ENCODE measurements around the gene HRG.

Gene HRG

DNA sequence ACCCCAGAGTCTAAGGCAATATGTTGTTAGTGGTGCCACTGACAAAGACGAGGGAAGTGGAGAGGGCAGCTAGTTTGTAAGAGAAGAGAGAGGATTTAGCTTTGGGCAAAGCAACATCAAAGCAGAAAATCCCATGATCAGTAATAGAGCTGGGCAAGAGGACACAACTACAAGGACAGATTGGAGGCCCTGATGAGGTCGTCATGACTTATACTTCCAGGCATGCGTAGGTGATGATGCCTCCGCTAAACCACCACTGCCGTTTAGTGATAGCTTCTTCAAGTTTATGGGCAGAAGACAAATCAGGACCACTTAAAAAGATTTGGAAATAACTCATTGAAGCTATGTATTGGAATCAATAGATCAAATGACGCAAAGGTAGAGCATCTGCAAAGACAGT, 2.6 kb downstream of the HRG start:
- H3K9me2 ChIP-seq (replicated peaks; ENCODE audit: low read depth, low read length), result no peaks in the 10 kb centered on the region
- no peaks in the 10 kb centered on the region for H3K4me1 ChIP-seq (ENCODE audit: insufficient read depth, low read length, poor library complexity, severe bottlenecking)
- H4K20me1 ChIP-seq (ENCODE audit: insufficient read depth, low read length, poor library complexity, severe bottlenecking), result no peaks in the 10 kb centered on the region
- H3K9ac ChIP-seq (ENCODE audit: low read depth, low read length, poor library complexity, severe bottlenecking), result no peak overlapping the region
- no peaks in the 10 kb centered on the region for H3F3A ChIP-seq (ENCODE audit: low read depth)
- H3K79me2 ChIP-seq (ENCODE audit: insufficient read depth, low read length), result no peaks in the 10 kb centered on the region
- H3K27me3 ChIP-seq (ENCODE audit: insufficient read depth, low read length, poor library complexity, severe bottlenecking), result no peaks in the 10 kb centered on the region
- H3K9me3 ChIP-seq (ENCODE audit: insufficient read depth, low read depth, low read length), result no peaks in the 10 kb centered on the region
- H3K36me3 ChIP-seq (ENCODE audit: insufficient read depth, low read length), result no peaks in the 10 kb centered on the region
- H3K4me2 ChIP-seq (ENCODE audit: low read depth, low read length, poor library complexity, severe bottlenecking), result no peak overlapping the region
- no peak overlapping the region for H2AFZ ChIP-seq (ENCODE audit: low read length)
- TF ChIP-seq, protein P1, sequence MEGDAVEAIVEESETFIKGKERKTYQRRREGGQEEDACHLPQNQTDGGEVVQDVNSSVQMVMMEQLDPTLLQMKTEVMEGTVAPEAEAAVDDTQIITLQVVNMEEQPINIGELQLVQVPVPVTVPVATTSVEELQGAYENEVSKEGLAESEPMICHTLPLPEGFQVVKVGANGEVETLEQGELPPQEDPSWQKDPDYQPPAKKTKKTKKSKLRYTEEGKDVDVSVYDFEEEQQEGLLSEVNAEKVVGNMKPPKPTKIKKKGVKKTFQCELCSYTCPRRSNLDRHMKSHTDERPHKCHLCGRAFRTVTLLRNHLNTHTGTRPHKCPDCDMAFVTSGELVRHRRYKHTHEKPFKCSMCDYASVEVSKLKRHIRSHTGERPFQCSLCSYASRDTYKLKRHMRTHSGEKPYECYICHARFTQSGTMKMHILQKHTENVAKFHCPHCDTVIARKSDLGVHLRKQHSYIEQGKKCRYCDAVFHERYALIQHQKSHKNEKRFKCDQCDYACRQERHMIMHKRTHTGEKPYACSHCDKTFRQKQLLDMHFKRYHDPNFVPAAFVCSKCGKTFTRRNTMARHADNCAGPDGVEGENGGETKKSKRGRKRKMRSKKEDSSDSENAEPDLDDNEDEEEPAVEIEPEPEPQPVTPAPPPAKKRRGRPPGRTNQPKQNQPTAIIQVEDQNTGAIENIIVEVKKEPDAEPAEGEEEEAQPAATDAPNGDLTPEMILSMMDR (conservative IDR thresholded peaks at IDR 0.05; ENCODE audit: low read length), result no peak
- no peak for TF ChIP-seq EZH2phosphoT487 (IDR thresholded peaks at IDR 0.05; ENCODE audit: borderline replicate concordance)
- H3K4me3 ChIP-seq (ENCODE audit: low read length, poor library complexity, severe bottlenecking), result no peak overlapping the region

DNA sequence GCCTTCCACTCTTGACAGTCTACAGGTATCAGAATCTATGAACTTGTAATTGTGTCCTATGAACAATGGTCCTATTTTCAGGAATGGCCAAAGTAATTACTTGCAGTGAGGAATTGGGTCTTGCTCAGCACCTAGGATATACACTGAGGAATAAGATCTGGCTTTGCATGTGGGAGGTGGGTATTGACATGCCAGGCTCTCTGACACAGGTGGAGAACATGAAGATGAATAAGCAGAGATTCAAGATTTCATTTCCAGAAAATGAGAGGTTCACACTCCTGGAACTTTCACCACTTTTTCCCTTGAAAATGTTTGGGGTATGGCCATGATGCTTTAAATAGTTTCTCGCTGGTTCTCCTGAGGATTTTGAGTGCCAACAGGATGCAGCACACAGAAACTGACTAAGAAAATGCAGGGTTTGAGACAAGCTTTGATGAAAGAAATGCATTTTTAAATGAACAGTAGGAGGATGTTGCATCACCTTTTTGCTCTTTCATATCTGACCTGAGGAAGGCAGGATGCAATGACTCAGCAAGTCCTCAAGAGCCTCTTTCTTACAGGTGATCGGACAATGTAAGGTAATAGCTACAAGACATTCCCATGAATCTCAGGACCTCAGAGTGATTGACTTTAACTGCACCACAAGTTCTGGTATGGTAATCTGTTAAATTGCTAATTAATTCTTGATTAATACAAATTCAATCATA, 3.7 kb downstream of the HRG start:
- no peaks in the 10 kb centered on the region for H3K4me1 ChIP-seq (ENCODE audit: insufficient read depth, low read length, poor library complexity, severe bottlenecking)
- no peaks in the 10 kb centered on the region for H3K27me3 ChIP-seq (ENCODE audit: insufficient read depth, low read length, poor library complexity, severe bottlenecking)
- no peak overlapping the region for H3K4me3 ChIP-seq (ENCODE audit: low read length, poor library complexity, severe bottlenecking)
- H3K9me2 ChIP-seq (replicated peaks; ENCODE audit: low read depth, low read length), result no peaks in the 10 kb centered on the region
- H3K79me2 ChIP-seq (ENCODE audit: insufficient read depth, low read length), result no peaks in the 10 kb centered on the region
- H3K9ac ChIP-seq (ENCODE audit: low read depth, low read length, poor library complexity, severe bottlenecking), result no peak overlapping the region
- H3K4me2 ChIP-seq (ENCODE audit: low read depth, low read length, poor library complexity, severe bottlenecking), result no peak overlapping the region
- TF ChIP-seq EZH2phosphoT487 (IDR thresholded peaks at IDR 0.05; ENCODE audit: borderline replicate concordance), result no peak
- TF ChIP-seq, protein P1 (conservative IDR thresholded peaks at IDR 0.05; ENCODE audit: low read length), result no peak
- no peaks in the 10 kb centered on the region for H3K9me3 ChIP-seq (ENCODE audit: insufficient read depth, low read depth, low read length)
- H3F3A ChIP-seq (ENCODE audit: low read depth), result no peaks in the 10 kb centered on the region
- H2AFZ ChIP-seq (ENCODE audit: low read length), result no peak overlapping the region
- H4K20me1 ChIP-seq (ENCODE audit: insufficient read depth, low read length, poor library complexity, severe bottlenecking), result no peaks in the 10 kb centered on the region
- no peaks in the 10 kb centered on the region for H3K36me3 ChIP-seq (ENCODE audit: insufficient read depth, low read length)

DNA sequence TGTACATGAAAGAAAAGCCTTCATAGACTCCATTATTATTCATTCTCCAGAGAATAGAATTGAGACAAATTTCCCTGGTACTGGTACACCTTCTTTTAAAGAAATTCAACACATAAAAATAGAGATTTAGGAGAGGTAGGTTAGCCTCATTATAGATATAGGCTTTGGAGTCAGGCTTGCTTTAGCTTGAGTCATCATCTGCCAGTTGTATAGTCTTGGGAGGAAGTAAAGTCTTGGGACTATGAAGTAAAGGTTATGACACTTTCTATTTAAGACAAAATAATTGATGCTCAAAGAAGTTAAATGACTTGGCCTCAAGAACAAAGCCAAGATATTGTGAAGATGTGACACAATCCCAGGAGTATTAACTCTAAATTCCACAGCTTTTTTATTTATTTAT, 4.3 kb downstream of the HRG start:
- H4K20me1 ChIP-seq (ENCODE audit: insufficient read depth, low read length, poor library complexity, severe bottlenecking), result no peaks in the 10 kb centered on the region
- no peaks in the 10 kb centered on the region for H3K27me3 ChIP-seq (ENCODE audit: insufficient read depth, low read length, poor library complexity, severe bottlenecking)
- H3K9me2 ChIP-seq (replicated peaks; ENCODE audit: low read depth, low read length), result no peaks in the 10 kb centered on the region
- H3K9ac ChIP-seq (ENCODE audit: low read depth, low read length, poor library complexity, severe bottlenecking), result no peak overlapping the region
- no peak overlapping the region for H3K4me3 ChIP-seq (ENCODE audit: low read length, poor library complexity, severe bottlenecking)
- no peak overlapping the region for H2AFZ ChIP-seq (ENCODE audit: low read length)
- H3K79me2 ChIP-seq (ENCODE audit: insufficient read depth, low read length), result no peaks in the 10 kb centered on the region
- no peaks in the 10 kb centered on the region for H3K4me1 ChIP-seq (ENCODE audit: insufficient read depth, low read length, poor library complexity, severe bottlenecking)
- H3K36me3 ChIP-seq (ENCODE audit: insufficient read depth, low read length), result no peaks in the 10 kb centered on the region
- TF ChIP-seq, protein P1 (conservative IDR thresholded peaks at IDR 0.05; ENCODE audit: low read length), result no peak
- no peak for TF ChIP-seq EZH2phosphoT487 (IDR thresholded peaks at IDR 0.05; ENCODE audit: borderline replicate concordance)
- no peaks in the 10 kb centered on the region for H3F3A ChIP-seq (ENCODE audit: low read depth)
- no peaks in the 10 kb centered on the region for H3K9me3 ChIP-seq (ENCODE audit: insufficient read depth, low read depth, low read length)
- no peak overlapping the region for H3K4me2 ChIP-seq (ENCODE audit: low read depth, low read length, poor library complexity, severe bottlenecking)
